GM19395 (cell line): ENCODE results near the gene DNAAF9.

Source experiments
- ATAC-seq: cut with Tn5 transposase; IDR thresholded peaks from one replicate; pipeline ENCODE4 v1.9.1; 2021; ENCODE audit warnings: mild to moderate bottlenecking, moderate library complexity; ENCODE audit not compliant: unreplicated experiment

The DNAAF9 gene

DNA sequence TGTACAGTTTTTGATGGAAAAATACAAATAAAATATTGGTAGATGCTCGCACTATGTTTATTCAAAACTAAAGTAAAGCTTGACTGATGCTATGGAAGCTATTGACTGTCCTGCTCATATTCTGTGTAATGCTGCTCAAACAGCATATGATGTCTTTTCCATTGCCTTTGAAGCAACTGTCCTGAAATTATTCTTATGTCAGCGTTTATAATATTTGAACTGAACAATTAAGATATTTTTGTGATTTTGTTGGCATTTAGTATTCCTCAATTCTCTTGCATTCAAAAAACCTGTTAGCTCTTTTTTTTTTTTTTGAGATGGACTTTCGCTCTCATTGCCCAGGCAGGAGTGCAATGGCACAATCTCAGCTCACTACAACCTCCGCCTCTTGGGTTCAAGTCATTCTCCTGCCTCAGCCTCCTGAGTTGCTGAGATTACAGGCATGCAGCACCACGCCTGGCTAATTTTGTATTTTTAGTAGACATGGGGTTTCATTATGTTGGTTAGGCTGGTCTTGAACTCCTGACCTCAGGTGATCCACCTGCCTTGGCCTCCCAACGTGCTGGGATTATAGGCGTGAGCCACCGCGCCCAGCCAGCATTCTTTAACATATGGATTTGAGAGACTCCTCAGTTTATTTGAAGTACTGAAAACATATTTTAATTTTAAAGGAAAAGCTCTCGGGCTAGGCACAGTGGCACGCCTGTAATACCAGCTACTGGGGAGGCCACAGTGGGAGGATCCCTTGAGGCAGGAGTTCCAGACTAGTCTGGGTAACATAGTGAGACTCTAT is 5.3 kb upstream of the DNAAF9 start:
- no peak for ATAC-seq

DNA sequence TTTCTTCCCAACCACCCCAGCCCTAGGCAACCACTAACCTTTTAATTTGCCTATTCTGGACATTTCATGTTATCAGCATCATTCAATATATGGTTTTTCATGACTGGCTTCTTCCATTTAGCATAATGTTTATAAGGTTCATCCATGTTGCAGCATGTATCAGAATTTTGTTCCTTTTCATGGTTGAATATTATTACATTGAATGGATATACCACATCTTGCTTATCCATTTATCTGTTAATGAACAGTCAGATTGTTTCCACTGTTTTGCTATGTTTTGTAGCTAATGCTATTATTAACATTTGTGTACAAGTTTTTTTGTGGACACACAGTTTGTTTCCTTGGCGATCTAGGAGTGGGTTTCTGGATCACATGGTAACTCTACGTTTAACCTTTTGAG is 3.0 kb upstream of the DNAAF9 start:
- no peak for ATAC-seq

DNA sequence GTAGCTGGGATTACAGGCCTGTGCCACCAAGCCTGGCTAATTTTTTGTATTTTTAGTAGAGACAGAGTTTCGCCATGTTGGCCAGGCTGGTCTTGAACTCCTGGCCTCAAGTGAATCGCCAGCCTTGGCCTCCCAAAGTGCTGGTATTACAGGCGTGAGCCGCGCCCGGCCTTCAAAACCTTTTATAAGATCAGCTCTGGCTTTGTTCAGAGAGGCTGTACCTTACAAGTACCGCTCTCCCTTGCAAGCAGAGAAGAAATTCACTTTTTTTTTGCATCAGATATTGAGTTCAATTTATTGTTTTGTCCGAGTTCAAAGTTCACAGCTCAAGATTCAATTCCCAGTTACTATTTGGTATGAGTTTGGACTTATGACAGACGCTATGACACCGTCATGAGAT is 1.9 kb upstream of the DNAAF9 start:
- ATAC-seq, result no peak

DNA sequence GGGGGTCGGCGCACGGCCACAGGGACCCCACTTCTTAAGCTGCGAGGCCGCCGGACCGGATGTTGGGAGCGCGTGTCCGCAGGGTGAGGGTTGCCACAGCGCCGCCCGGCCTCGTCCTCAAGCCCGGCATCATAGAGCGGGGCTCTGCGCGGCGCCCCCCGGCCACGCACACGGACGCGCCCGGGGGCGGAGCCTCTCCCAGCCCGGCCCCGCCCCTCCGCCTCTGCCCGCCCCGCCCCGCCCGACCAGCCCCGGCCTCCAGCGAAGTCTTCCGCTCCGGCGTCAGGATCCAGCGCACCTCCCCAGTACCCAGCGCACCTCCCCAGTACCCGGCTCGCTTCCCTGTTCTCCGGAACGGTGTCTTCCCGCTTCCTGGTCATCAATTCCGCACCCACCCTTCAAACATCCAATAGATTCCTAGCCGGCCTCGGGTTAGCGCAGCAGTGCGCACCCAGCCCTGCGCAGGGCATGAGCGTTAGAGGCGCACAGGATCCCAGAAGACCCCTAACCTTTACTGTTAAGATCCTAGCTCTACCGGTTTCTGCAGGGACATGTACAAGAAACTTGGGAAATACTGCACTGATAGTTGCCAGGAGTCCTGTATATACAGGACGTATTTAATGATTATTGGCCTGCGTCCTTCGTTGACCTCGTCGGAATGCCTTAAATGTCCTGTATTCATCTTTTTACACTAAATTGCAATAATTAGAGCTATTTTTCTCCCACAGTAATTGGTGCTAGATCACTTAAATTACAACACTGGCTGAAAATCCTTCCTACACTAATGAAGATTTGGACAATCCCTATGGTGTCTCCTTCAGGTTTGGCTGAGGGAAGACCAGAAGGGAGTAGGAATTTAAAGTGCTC is 535 bp upstream of the DNAAF9 start:
- peak; percentile 67 for ATAC-seq

DNA sequence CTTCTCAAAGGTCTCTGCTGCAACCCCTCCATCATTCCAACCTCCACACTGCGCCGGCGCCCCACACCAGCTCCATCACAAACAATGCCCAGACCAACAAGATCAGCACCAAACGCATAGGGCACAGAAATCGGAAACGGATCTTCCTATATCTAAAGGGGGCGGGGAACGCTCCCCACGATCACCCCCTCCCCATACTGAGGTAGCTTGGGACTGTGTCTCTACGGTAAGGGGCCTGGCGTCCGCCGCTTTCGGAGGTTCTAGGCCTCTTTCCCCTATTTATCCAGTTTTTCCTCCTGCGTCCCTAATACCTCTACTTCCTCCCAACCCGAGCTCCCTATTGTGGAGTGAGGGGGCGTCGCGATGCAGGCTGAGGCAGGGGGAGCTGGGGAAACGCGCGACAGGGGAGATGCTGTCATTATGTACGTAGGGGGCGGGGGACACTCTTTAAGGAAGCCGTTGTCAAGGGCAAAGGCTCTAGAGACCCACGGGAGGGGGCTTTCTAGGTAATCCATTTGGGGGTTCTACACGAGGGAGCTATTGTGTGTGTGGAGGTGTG is 909 bp downstream of the DNAAF9 start:
- no peak for ATAC-seq

DNA sequence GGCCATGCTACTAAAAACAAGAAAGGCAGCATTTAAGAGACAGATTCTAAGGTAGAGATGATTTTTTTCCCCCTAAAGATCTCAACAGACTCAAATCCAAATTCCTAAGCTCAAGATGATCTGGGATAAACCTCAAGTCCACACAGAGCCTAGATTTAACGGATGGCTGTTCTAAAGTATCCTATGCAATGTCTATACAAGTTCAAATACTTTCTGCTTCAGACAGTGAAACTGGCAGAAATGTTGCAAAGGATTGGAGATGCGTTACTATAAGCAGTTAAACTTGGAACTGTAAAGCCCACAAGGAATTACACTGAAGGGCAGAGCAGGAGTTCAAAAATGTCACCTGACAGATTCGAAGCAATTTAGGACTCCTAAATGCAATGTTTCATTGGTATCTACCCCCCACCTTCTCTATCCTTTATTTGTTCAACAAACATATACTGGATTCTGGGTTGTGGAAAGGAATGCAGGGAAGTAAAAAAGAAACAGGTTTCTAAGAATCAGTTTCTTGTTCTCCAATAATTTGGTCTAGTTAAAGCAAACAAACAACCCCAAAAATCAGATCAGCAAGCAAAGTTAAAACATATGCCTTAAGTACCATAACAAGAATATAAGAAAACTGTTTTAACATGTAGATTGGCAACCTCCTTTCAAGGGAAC is 1.6 kb downstream of the DNAAF9 start:
- no peak for ATAC-seq

DNA sequence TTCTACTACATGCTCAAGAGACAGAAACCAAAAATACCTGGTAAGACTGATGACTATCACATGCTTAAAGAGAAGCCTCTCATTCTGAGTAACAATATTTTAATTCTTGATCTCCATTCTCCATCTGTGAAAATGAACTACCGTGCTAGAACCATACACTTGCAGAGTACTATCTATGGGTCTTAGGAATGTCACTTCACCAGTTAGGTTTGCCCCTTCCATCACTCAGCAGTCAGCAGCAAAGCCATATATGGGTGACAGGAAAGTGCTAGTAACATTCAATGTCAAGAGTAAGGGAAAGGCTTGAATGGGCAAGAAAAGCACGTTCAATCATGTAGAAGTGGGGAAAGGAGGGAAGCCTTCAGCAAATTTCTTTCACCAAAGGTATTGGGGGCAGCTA is 2.3 kb downstream of the DNAAF9 start:
- ATAC-seq, result no peak

DNA sequence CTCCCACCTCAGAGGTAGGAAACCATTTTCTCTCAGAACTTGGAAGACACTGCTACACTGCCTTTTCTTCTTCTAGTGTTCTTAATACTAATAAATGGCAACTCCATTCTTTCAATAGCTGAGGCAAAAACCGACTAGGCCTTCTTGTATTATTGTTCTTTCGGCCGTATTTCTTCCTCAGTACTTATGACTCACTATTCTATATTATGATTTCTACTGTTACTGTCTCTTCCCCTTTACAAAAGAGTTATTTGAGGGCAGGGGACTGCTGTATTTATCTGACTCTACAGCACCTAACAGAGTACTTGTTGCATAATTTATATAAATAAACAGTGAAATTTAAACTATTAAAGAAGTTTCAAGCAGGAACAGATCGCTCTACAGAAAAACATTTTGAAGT is 3.1 kb downstream of the DNAAF9 start:
- no peak for ATAC-seq

DNA sequence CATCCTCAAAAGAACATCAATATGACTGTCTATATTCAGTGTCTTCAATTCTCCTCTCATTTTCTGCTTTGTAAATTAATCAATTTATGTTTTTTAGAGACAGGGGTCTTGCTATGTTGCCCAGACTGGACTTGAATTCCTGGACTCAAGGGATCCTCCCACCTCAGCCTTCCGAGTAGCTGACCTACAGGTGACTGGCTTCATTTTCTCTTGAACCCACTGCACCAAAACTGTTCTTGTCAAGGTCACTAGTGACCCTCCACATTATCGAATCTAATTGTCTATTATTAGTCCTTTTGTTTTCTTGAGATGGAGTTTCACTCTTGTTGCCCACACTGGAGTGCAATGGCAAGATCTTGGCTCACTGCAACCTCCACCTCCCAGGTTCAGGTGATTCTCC is 3.7 kb downstream of the DNAAF9 start:
- no peak for ATAC-seq

DNA sequence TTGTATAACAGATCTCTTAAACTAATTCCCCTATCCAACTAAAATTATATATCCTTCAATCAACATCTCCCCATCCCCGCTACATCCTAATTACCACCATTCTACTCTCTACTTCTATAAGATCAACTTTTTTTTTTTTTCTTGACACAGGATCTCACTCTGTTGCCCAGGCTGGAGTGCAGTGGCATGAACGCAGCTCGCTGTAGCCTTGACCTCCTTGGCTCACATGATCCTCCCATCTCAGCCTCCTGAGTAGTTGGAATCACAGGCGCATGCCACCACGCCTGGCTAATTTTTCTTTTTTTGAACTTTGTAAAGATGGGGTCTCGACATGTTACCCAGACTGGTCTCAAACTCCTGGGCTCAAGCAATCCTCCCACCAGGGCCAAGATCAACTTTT is 5.0 kb downstream of the DNAAF9 start:
- no peak for ATAC-seq

DNA sequence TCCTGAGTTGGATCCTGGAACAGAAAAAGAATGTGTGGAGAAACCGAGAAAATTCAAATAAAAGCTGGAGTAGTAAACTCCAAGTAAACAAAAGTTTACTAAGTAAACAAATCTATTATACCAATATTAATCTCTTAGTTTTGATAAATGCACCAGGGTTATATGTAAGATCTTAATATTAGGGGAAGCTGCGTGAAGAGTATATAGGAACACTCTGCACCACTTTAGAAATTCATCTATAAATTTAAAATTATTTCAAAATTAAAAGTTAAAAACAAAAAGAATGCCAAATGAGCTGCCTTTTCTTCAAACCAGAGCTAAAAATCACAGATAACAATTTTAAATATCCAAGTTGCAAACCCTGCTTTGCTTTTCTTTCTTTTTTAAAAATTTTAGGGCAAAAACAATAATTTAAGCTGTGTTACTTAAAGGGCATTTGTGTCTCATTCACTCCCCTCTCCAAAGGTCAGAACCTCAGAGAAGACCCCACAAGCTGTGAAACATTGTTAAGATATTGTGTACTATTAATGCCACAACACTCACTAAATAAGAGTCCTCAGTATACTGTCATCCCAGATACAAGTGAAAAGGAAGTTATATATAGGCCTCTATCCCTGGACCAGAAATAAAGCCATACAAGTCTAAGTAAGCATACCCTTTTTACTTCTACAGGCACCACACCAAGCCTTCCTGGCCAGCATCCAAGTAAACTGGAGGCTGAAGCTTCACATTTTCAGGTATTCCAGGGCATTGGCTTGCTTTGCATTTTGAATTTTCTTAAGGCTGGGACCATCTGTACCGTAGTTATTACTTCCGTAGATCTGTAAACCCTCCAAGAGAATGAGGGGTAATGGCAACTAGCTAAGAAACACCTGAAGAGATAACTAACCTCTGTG is 7.0 kb downstream of the DNAAF9 start:
- no peak for ATAC-seq

DNA sequence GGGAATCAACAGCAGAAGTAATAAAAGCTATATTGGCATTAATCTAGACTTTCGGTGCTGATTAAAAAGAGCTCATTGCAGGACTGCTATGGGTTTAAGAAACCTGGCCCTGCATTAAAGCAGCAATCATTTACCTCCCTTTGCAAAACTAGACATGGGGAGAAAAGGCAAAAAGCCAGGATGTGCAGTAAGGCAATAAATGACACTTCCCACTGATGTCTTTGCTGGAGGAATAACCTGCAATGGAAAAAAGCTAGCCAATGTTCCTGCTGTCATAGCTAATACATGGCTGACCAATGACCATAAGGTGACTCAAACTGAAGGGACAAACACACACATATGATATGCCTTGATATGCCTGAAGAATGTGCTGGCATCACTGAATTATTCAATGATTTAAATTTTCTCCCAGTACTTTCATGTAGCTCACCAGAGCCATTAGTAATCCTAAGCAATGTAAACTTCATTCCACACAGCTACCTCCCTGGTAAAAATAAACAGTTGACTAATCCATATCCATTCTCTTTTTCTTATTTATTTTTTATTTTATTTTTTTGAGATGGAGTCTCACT is 8.7 kb downstream of the DNAAF9 start:
- no peak for ATAC-seq

DNA sequence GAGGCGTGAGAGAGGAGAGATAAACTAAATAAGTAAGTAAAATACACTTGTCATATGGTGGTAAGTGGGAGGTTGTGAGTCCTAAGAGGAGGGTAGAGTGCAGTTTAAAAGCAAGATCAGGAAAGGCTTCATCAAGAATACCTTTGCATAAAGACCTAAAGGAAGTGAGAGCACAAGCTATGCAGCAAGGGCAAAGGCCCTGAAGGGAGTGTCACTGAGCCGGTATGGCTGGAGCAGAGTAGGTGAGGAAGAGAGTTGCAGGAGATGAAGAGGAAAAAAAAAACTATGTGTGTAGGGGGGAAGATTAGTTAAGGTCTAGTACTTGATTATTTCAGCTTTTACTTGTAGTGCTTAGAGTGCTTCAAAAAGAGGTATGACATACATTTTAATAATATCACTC is 11.0 kb downstream of the DNAAF9 start:
- no peak for ATAC-seq

DNA sequence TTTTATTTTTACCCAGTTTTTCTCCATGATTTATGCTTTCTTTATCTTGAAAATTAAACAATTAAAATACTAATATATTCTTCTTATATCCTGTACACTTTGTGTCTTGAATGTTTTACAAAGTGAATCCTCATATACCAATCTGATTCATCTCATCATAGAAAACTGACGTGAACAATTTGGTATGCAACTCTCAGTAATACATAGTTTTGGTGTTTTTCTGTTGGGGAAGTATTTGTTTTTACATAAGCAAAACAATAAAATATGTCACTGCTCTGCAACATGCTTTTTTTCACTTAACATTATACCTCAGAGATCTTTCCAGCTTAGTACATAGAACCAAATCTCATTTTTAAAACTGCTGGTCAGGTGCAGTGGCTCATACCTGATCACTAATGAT is 14.7 kb downstream of the DNAAF9 start:
- ATAC-seq, result no peak

DNA sequence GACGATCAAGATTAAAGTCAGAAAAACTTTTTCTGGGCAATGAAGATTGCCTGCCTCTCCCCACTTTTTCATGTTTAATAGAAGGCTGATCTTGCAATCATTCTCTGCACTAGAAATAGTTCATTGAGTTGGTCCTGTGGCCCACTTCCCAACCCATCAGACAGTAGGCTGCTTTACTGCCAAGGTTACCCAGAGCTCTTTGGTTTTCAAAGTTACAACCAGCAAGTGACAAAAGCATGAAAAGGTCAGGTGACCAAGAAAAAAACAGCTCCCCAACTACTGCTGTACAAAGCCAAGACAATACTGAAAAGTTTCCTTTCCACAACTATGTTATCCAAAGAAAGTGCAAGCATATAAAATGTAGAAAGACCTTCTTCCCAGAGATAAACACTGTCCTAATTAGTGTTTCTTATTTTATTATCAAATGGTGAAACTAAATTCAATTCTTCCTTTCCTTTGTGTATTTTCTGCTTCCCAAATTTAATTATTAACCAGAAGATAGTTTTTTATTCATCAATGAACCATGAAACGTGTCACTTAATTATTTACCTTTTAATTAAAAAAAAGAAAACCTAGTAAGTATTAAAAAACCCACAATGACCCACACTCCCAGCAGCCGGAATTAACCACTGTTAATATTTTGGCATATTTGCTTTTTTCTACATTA is 16.6 kb downstream of the DNAAF9 start:
- ATAC-seq, result no peak

DNA sequence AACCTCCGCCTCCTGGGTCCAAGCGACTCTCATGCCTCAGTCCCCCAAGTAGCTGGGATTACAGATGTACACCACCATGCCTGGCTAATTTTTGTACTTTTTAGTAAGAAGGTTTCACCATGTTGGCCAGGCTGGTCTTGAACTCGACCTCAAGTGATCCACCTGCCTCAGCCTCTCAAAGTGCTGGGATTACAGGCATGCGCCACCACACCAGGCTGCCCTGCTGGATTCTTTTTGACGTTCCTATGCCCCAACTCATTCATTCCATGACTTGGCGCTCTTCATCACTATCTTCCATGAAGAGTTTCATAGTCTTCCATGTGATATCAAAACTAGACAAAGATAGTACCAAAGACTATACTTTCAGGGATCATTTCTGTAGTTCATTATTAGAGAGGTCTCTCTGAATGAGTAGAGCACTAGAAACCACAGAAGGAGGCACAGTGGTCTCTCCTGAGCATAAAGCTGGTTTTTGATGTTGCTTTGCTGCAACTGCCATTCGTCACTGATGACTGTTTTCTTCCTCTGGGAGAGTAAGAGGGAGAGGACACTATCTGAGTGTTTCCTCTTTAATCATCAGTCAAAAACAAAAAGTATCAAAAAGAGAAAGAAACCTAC is 23.5 kb downstream of the DNAAF9 start:
- ATAC-seq, result no peak

DNA sequence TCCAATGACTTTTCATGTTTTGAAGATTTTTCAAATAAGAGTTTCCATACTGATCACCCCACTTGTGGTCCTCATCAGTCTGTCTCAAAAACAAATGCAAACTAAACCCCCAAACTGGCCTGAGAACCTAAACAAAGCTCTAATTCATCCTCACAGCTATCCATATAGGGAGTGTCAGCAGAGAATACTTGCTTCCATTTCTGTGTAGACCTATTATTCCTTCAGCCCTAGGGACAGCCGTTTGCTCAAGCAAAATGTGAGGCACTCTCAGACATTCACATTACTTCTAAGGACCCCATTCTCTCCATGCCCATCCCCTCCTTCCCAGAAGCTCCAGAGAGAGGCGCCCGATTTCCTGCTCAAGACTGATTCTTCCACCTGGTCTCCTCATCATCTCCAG is 24.6 kb downstream of the DNAAF9 start:
- ATAC-seq, result no peak

DNA sequence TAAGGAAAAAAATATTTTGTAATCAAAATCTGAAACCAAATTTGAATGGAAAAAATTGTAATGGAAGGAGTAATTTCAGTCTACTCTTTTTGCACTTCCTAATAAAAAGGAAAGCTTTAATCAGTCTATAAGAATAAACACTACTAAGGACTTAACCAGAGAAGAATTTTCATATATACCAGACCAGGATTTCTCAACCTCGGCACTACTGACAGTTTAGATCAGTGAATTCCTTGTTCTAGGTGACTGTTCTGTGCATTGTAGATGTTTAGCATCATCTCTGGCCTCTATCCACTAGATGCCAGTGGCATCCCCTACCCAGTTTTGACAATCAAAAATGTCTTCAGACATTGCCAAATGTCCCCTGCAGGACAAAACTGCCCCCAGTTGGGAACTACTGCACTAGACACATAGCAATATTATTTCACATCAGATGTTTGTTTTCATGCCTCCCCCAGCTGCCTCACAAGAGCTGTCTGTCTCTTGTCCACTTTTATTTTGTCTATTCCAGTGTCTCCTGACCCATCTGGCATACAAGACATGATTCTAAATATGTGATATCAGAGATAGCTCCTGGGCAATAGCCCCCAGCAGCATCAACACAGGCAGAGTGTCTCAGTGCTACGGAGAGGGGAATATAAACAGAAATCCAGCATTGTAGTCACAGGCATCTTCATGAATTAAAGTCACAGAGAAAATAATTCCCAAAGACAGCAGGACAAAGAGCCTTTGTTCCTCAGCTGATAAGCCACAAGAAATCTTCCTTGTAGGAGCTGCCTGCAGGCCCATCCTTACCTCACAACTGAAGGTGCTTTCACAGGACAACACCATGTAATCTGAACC is 27.0 kb downstream of the DNAAF9 start:
- ATAC-seq, result no peak
